Lower leg skin (tissue), 4 donors: ENCODE results near the gene GPATCH8. TPM values are rescaled to one million over a fixed set of nuclear protein-coding genes. Genes with fewer than 3 reads are reported as not detected.

ENCODE experiments used
- DNase-seq, 2 donors: peaks; one replicate each; pipeline ENCODE4 v3.0.0-alpha.2; 2019; ENCODE audit warnings: low spot score in 2 of 2
- H3K4me3 ChIP-seq: fragments of 200-600 bp; sonication (generic); 2 replicates; pipeline ENCODE4 v1.5.1; 2017; ENCODE audit warnings: mild to moderate bottlenecking, low read depth; ENCODE audit not compliant: poor library complexity, severe bottlenecking
- CTCF ChIP-seq, 3 donors: fragments of 450-650 bp; IDR thresholded peaks; one replicate each; pipeline ENCODE4 v1.5.1; 2016; ENCODE audit warnings: antibody characterized with exemption in 3 of 3, mild to moderate bottlenecking in 3 of 3, moderate library complexity in 2 of 3
- POLR2A ChIP-seq, 2 donors: fragments of 450-650 bp; IDR thresholded peaks; one replicate each; pipeline ENCODE4 v1.6.1; 2016 to 2017; ENCODE audit warnings: antibody characterized with exemption in 2 of 2, mild to moderate bottlenecking in 1 of 2, moderate library complexity in 1 of 2
- WGBS, 2 donors: methylation state at CpG; one replicate each; pipeline ENCODE4 v1.1.5; 2018; 5-methylcytosine and 5-hydroxymethylcytosine counted together
- intact Hi-C: fragments of 100-400 bp; cut with DNase I; formaldehyde crosslinking; loops from one replicate; pipeline ENCODE4 v1.15.0; 2023; ENCODE audit warnings: low total_unique reads
- total RNA-seq, 4 donors: library from RNA; depleted of rRNA; stranded (reverse); fragments of >200 nt; gene quantifications; one replicate each; pipeline ENCODE4 v1.1.0, GENCODE V29; 2016

Gene GPATCH8
- total RNA-seq, 4 donors from 2014 or later = 31.1 to 43.1 (median 35.6) TPM

GRCh38 chr17:44379887-44380286, 123.3 kb downstream of the GPATCH8 start:
- DNase-seq = no peak
- no peak for TF ChIP-seq POLR2A (IDR thresholded peaks at IDR 0.05)
- no peak for TF ChIP-seq CTCF (IDR thresholded peaks at IDR 0.05)
- WGBS, 2 donors = 86 to 88% methylated on average over 10 of the region's 10 CpGs
- no peak overlapping the region for H3K4me3 ChIP-seq
- intact Hi-C loops = no loop called here

GRCh38 chr17:44378171-44378705, 125.0 kb downstream of the GPATCH8 start:
- 86% methylated on average over 11 to 14 of the region's 14 CpGs for WGBS, 2 donors
- TF ChIP-seq CTCF (IDR thresholded peaks at IDR 0.05) (no peak), POLR2A (IDR thresholded peaks at IDR 0.05) (no peak)
- no peak overlapping the region for H3K4me3 ChIP-seq
- no peak for DNase-seq
- intact Hi-C loops = no loop called here

GRCh38 chr17:44376779-44377178, 126.4 kb downstream of the GPATCH8 start:
- 88 to 93% methylated on average over 12 of the region's 12 CpGs for WGBS, 2 donors
- TF ChIP-seq CTCF (IDR thresholded peaks at IDR 0.05) = no peak
- TF ChIP-seq POLR2A (IDR thresholded peaks at IDR 0.05) = no peak
- DNase-seq = no peak
- H3K4me3 ChIP-seq = no peak overlapping the region
- intact Hi-C loops = no loop called here

- no peak overlapping the region for H3K4me3 ChIP-seq
- intact Hi-C loops = no loop called here
- 6 to 13% methylated on average over 5 of the region's 5 CpGs for whole genome bisulfite sequencing, 2 donors
- DNase-seq = no peak
- no peak for TF ChIP-seq POLR2A (IDR thresholded peaks at IDR 0.05)
- no peak for TF ChIP-seq CTCF (IDR thresholded peaks at IDR 0.05)
Observed at GRCh38 chr17:44376124-44376523, 127.1 kb downstream of the GPATCH8 start.

GRCh38 chr17:44375196-44376017, 127.8 kb downstream of the GPATCH8 start:
- DNase-seq = no peak
- WGBS, 2 donors = 39 to 50% methylated on average over 16 to 22 of the region's 22 CpGs
- intact Hi-C loops = no loop called here
- TF ChIP-seq POLR2A (IDR thresholded peaks at IDR 0.05) (no peak), CTCF (IDR thresholded peaks at IDR 0.05) (no peak)
- H3K4me3 ChIP-seq = no peak overlapping the region
